Activated T-helper 1 cell treated with anti-CD3 and anti-CD28 coated beads, Interleukin-2, amount 50 U/mL, for 16 hours (primary cell): ENCODE data around the gene HPN.
"Not testable (repeated sequence)": the region's sequence is repeated elsewhere in the genome, so short reads cannot be mapped to it uniquely, and the experiment has no call there.

Experiments used
- DNase-seq, 2 donors: peaks; one replicate each; pipeline ENCODE4 v3.0.0-alpha.2; 2020; ENCODE audit warnings: low read depth in 1 of 2, low spot score in 1 of 2

The HPN gene

GRCh38 chr19:35041548-35042055, at the start of gene HPN:
HPN (plus strand) TSS chr19:35041721; CDS start chr19:35042507, 786 bp downstream.
- DNase-seq = no peak

DNA sequence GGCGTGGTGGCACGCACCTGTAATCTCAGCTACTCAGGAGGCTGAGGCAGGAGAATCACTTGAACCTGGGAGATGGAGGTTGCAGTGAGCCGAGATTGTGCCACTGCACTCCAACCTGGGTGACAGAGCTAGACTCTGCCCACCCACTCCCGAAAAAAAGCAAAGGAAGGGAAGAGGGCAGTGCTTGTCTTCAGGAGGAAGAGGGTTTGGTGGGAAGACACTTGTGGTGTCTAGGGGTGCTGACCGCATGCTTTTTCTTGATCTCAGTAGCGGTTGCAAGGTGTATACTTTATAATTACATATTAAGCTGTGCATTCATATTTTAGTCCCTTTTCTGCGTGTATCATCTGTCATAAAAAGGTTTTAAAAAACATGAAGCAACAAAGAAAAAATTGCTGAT, 48.9 kb upstream of the HPN start:
- DNase-seq = not testable (repeated sequence)

GRCh38 chr19:34994286-34994642, 47.3 kb upstream of the HPN start:
- no peak for DNase-seq

DNA sequence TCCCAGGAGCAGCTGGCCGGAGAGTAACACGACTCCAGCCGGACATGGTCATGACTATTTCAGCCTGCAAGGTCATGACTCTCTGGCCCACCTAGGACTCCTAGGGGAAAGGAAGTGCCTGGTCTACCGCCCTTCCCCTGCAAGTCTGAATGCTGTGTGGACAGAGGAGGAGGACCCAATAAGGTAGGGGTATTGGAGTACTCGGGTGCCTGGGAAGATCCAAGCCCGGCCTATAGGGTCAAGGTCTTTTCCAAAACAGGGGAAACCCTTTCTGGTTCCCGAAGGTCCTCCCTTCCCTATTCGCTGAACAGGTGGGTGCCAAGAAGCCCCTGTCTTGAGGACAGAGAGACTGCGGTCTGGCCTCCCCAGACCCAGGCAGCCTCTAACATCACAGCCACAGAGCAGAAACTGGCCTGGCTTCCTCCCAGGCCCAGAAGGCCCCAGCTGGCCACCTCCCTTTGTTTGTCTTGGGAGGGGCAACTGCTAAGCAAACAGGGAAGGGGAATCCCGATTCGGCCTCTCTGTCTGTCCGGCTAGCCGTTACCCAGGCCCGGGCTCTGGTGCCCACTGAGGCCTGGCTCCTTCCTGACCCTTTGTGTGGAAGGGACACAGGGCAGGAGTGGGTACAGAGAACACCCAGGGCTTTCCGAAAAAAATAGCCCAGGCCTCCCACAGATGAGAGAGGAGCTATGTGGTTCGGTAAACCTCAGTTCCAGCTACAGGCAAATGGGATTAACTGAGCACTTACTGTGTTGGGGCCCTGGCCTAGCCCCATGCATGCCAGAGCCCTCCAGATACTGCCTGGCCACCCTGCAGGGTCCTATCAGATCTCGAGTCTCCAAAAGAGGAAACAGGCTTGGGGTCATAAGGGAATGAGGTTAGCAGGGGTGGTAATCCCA, 46.6 kb upstream of the HPN start:
- DNase-seq = no peak

GRCh38 chr19:34995551-34995950, 46.0 kb upstream of the HPN start:
- DNase-seq = no peak

GRCh38 chr19:34997071-34997617, 44.4 kb upstream of the HPN start:
- no peak for DNase-seq

GRCh38 chr19:34998224-34998623, 43.3 kb upstream of the HPN start:
- not testable (repeated sequence) for DNase-seq

GRCh38 chr19:34998777-34999497, 42.6 kb upstream of the HPN start:
- no peak for DNase-seq

- DNase-seq = peak; percentile 47 to 62
Observed at GRCh38 chr19:34999498-35000337, 41.8 kb upstream of the HPN start, which contains the start of gene GRAMD1A. GRAMD1A (plus strand) TSS chr19:35000323; CDS start chr19:35000479, 156 bp downstream.

- DNase-seq = no peak
Observed at GRCh38 chr19:35000338-35000646, 41.2 kb upstream of the HPN start.

DNA sequence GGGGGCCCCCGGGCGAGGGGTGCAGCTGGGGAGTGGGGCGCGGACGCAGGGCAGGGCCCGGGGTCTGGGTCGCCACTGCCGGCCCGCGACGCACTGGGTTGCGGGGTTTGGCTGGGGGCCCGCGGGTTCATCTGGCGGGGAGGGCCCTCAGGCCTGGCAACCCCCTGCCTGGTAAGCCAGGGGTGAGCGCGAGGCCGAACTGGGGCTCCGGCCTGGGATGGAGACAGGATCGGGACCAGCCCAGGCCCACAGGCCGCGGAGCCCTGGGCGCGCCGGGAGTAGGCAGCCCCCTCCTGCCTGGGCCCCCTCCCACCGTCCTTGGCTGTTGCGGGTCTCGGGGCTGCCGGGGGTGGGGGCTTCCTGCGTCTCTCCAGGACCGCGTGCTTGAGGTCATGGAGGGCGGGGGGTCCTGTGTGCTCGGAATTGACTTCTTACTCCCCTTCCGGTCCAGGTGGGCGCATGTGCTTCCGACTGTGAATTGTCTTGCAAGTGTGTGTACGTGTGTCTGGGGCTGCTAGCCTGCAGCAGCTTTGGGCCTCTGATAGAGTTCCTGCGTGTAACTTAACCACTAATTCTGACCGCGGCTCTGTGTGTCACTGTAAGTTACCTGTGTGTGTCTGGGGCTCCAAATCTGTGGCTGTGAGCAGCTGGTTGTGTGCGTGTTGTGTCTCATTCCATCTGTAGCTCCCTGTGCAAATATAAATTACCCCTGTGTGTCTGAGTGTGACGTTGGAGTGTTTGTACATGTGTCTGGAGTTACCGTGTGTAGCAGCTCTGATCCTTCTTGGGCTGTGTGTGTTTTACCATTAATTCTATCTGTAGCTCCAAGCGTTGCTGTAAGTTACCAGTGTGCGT, 40.6 kb upstream of the HPN start:
- peak; percentile 24 to 39 for DNase-seq

- no peak for DNase-seq
Observed at GRCh38 chr19:35002037-35002535, 39.4 kb upstream of the HPN start.

GRCh38 chr19:35004517-35005255, 36.8 kb upstream of the HPN start:
- DNase-seq = no peak

GRCh38 chr19:35005256-35005977, 36.1 kb upstream of the HPN start:
- DNase-seq = no peak

GRCh38 chr19:35006007-35006341, 35.5 kb upstream of the HPN start:
- not testable (repeated sequence) for DNase-seq

- no peak for DNase-seq
Observed at GRCh38 chr19:35006342-35006998, 35.1 kb upstream of the HPN start.

DNA sequence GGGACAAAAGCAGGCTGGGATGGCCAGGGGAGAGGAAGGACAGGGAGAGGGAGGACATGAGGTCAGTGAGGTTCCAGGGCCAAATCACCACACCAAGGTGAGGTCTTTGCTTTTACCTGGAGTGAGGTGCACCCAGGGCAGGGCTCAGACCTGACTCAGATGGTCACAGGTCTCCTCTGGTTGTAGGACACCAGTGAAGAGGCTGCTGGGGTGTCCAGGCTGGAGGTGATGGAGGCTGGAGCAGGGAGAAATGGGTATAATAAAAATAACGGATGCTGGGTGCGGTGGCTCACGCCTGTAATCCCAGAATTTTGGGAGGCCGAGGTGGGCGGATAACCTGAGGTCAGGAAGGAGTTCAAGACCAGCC, 34.5 kb upstream of the HPN start:
- no peak for DNase-seq

- DNase-seq = not testable (repeated sequence)
Observed at GRCh38 chr19:35007427-35007826, 34.1 kb upstream of the HPN start.
